Hematopoietic multipotent progenitor cell treated with erythropoietin and hydrocortisone succinate and interleukin-3 and kit ligand, for 6 days (in vitro differentiated cells): ENCODE results near the gene ATP10A.
"Not testable (repeated sequence)": the region's sequence is repeated elsewhere in the genome, so short reads cannot be mapped to it uniquely, and the experiment has no call there.

ENCODE experiments used
- DNase-seq: peaks from one replicate; pipeline ENCODE4 v3.0.0-alpha.2; 2015

Gene ATP10A

DNA sequence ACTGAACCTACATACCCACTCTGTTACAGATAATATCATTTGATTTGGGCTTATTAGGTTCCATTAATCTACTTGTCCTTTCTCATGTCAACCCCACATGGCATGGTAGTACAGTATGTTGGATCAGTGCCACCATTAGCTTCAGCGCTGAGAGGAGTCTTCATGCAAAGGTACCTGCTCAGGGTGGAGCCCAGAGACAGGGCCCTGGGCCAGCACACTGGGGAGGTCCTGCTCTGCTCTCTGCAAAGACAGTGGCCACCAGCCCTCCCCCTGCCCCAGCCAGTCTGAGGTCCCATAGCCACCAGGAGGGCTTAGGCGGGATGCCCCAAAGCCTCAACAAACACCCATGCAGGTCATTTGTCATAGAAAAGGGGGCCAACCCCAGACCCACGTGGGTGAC lies 71.0 kb downstream of the ATP10A start:
- no peak for DNase-seq

DNA sequence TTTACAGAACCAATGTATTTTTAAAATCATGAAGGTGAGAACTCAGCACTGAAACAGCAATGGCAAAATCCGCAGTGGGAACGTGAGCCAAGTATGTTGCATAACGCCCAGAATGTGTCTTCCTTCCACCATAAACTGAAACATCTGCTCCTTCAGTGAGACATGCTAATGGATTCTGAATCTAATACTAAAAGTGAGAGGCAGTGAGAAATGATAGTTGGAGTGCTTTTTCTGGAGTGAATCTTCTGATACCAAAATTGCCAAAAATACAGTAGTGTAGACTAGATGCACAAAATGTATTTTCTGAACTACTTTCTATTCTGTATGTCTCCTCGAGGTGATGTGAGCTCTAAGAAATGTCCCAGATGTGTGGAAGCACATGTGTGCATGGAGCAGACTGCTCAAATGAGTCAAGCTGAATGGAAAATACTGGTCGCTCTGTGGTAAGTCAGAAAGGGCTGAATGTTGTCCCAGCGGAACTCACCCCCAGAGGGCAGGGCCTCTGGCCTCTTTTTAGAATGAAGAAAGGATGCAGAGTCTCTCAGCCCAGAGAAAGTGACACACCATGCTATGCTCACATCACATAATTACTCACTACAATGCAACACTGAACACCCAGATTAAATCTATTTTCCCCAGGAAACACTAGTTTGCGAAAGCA lies 73.0 kb downstream of the ATP10A start:
- DNase-seq: no peak

DNA sequence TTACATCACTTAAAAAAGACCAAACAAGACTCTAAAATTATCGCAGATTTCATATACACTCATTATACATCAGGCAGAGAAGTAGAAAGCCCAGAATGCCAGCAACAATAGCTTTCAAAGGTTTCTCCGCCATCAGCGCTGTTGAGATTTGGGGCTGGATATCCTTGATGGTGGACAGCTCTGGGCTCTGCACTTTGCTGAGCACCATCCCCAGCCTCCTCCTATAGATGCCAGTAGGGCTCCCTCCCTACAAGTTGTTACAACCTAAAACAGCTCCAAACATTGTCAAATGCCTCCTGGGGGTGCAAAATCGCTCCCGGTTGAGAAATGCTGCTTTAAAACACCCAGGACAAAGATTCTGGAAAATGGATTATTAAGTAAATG lies 73.5 kb downstream of the ATP10A start:
- DNase-seq: no peak

GRCh38 chr15:25789211-25789610 lies 73.9 kb downstream of the ATP10A start:
- DNase-seq: no peak

DNA sequence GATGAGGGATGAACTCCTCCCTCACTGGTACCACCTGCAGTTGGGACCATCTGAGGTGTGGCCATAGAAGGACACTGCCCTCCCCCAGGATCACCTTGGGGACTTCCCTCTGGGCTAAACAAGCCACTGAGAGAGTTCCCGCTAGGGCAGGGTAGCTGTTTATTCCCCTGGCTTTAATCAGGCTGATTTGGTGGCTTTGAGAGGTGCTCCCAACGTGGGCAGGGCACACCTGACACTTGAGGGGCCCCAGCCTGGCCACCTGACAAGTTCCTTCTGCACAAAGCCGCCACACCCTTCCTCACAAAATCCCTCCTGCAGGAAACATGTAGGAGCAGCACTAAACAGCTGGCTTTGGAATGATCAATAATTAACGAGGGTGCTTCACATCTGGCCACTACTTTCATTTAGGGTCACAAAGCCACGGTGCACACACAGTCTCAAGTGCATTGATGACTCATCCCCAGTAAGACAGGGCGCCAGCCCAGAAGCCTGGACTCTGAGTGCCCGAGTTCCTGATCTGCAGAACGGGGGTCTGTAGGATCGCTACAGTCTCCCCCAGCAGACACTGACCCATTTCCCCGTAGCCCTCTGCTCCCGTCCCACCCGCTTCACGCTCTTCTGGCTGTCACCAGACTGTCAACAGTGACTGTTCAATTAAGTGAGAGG lies 75.1 kb downstream of the ATP10A start:
- DNase-seq: no peak

DNA sequence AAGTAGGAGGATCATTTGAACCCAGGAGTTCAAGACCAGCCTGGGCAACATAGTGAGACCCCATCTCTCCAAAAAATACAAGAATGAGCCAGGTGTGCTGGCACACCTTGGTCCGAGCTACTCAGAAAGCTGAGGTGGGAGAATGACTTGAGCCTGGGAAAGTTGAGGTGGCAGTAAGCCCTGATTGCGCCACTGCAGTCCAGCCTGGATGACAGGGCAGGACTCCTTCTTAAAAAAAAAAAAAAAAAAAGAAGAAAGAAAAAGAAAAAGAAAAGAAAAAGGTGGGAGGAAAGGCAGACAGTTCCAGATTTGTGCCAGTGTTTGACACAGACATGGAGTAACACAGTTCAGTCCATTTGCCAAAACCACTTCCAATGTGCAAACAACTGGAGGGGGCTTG lies 75.7 kb downstream of the ATP10A start:
- DNase-seq: no peak

DNA sequence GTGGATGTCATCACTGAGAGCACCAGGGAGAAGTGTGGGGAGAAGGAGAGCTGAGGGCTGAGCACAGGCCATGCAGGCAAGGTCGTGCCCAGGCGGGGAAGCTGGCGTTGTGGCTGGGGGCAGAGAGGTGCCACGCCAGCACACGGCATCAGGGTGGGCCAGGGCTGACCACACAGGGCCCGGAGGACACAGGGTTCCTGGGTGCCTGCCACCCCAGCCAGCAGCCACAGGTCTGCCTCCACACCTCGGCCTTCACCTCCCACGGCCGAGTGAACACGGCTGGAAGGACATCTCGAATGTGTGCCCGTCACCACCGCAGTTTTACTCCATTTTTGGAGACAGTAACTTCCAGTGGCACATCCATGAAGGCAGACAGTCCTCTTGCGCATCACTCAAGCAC lies 77.1 kb downstream of the ATP10A start:
- DNase-seq: no peak

DNA sequence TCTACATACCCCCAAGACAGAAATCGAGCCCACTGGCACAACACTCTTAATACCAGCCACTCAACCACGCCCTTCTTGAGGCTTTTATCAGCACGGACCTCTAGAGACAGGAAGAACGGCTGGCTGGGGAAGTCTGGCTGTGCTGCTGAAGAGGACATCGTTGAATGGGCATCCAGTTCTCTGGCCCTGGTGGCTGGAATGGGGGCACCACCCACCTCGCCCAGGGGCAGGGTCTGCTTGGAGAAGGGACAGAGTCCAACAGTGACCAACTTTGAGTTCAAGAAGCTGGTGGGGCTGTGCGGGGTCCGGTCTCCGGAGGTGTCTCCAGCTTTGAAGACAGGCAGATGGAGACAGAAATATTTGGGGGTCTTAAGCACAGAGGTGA lies 77.5 kb downstream of the ATP10A start:
- DNase-seq: peak; percentile 71

- DNase-seq: no peak
Observed at GRCh38 chr15:25784876-25785640, 78.1 kb downstream of the ATP10A start.

DNA sequence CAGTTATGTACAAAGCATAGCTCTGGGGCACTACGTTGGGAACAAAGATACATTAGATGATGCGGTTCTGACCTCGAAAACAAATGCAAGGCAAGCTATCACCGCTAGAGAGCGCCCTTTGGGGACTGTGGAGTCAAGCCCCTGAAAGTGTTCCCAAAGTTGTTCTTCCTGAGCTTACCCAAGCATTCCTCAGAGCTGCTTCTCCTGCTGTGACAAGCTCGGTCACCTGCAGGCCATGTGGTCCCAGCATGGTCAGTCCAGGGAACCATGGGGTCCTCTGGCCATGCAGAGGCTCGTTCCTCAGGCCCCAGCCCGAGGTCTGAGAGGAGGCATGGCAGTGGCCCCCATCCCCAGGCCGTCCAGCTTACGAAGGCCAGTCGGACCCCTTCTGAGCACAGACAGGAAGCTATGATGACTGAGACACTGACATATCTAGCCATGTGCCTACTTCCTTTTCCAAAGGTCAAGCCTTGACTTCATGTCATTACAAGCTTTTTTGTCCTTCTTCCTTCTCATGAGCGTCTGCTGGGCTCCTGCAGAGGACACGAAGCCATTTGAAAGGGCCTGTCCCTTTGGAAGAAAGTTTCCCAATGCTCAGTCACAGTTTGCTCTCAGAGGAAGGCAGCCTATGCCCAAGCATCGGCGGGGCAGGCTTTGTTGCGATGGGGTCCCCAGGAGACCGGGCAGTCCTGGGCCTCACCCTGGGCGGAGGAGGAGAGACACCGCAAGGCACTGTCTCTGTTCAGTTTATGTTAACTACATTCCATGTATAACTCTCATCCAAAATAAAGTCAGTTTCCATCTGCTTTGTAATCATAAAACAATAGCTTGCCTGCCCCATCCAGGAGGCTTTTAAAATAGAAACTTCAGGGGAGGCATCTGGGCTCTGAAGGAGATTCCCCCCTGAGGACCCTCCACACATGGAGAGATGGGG lies 79.3 kb downstream of the ATP10A start:
- peak; percentile 37 for DNase-seq

- no peak for DNase-seq
Observed at GRCh38 chr15:25783134-25783533, 80.0 kb downstream of the ATP10A start.

DNA sequence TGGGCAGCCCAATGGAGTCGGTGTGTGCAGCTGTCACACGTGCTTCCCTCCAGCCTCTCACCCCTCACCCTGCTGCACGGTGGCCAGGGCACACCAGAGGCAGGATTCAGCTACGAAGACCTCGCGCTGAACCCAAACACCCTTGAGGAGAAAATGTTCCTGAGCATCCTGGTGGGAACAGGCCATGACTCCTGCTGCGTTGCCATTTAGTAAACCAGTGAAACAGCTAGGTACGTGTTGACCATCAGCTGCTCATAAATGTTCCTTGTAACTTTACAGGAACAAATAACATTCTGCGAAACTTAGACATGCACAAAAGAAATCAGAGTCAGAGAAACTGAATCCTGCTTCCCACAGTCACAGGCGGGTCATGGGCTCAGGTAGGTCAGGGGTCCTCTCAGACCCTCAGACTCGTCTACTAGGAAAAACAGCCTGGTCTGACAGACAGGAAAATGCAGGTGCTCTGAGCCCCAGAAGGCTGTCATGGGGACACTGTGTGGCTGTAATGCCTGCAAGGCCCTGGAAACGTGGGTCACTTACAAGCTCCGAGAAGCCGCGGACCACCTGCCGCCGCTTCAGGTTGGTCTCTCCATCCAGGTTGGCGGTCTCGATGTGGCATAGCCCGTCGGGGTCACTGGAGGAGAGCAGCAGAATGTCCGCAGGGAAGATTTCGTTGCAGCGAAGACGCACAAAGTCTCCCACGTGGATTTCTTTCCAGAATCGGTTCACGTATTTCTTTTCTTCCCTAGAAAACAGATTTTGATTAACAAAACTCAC lies 82.5 kb downstream of the ATP10A start:
- DNase-seq: no peak

DNA sequence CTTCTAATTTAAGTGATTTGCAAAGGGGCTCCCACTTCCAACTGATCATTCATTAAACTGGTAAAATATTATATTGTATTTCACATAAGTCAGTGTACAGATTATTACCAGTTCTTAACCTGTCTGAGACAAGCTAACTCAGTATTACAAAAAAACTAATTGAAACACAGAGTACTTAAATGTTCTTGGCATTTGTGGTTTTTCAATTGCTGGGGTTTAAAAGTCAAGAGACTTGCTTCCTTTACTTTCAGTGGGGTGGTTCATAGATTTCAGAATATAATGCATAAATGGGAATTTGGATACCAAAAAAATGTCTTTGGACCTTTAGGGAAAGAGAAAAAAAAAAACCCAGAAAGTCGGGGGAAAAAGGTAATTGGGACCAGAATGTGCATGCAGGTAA lies 85.0 kb downstream of the ATP10A start:
- no peak for DNase-seq

GRCh38 chr15:25777037-25777436 lies 86.1 kb downstream of the ATP10A start:
- no peak for DNase-seq

DNA sequence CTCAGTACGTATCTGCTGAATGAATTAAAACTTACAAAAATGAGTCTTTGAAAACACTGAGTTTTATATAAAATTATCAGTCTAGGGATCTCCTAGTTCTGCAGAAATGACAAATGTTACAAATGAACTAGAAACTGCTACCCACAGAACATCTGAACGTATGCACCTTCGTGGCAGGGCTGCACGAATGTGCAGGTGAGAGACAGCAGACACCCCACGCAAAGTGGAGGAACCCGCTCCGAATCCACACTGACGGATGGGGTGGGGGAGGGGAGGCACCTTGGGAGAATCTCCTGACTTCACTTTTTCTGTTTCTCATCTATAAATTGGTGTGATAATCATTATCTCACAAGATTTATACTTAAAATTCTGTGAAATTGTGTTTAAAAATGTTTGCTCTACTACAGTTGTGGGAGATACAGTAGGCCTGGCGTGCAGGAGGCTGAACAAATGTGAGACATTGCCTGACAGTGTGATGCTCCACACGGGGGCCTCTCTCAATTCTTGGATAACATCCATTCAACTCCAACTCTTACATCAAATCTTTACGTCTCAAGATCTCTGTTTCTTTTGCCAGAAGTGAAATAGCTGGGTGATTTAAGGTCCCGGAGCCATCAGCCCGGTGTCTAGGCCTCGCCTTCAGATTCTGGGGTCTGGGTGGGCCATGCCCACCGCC lies 86.9 kb downstream of the ATP10A start:
- no peak for DNase-seq

GRCh38 chr15:25775317-25775912 lies 87.7 kb downstream of the ATP10A start:
- peak; percentile 75 for DNase-seq

DNA sequence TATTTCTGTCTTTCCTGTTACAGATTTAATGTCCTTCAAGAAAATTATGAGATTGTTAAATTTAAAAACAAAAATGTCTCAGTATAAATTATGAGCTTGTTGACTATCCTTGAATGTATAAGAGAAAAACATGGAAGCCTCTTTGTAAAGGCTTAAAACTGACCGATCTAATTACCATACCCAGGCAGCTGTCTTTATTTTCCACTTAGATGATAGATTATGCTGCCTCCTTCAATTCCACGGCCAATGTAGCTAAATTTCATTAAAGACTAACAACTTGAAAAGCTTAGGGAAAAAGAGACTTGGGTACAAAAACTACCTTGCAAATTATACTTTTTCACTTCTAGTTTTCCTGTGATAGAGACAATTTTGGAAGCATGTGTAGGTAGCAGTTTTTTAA lies 88.3 kb downstream of the ATP10A start:
- no peak for DNase-seq

DNA sequence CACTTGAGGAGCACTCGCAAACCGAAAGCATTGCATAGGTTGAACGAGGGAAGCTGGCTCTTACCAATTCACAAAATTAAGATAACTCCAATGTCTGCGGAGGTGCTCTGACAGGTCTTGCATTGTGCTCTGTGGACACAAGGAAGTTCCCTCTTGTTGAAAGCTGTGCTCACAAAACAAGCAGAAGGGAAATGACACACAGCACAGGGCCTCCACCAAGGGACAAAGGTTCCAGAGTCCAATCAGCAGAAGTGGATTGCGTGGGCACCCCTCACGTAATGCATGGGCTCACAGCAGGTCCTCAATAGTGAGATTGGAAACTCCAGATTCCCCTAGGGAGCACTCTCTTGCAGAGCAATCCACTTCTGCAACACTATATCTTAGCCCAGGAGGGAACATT lies 89.9 kb downstream of the ATP10A start:
- no peak for DNase-seq

- no peak for DNase-seq
Observed at GRCh38 chr15:25772500-25772899, 90.6 kb downstream of the ATP10A start.

GRCh38 chr15:25771736-25772135 lies 91.4 kb downstream of the ATP10A start:
- not testable (repeated sequence) for DNase-seq

DNA sequence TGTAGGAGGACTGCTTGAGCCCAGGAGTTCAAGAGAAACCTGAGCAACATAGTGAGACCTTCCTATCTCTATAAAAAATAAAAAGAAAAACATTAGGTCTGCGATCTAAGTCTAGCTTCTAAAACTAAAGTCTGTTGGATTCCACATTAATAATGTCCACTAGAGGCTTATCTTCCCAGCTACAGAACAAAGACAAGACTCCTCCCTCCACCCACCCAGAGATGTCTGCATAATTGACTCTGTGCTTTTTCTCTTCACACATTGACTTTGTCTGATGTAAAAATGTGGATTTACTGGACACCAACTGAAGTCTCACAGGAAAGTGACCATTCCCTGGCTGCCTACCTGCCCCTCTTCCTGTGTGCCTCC lies 91.8 kb downstream of the ATP10A start:
- peak; percentile 49 for DNase-seq
